ENCODE results near the gene FOXRED2.
"Not testable (repeated sequence)": the region's sequence is repeated elsewhere in the genome, so short reads cannot be mapped to it uniquely, and the experiment has no call there.

The FOXRED2 gene

GRCh38 chr22:36452978-36453607, 53.7 kb downstream of the FOXRED2 start:
- H3K4me3 ChIP-seq (ENCODE audit: low read length); H3K36me3 ChIP-seq (ENCODE audit: control insufficient read depth, insufficient read depth, low read length); H3K9ac ChIP-seq (ENCODE audit: low read length); H3K9me3 ChIP-seq (ENCODE audit: control insufficient read depth, low read length); H3K27me3 ChIP-seq (ENCODE audit: control insufficient read depth, insufficient read depth, low read length): not testable (repeated sequence)
- peaks cover 45% of the 10 kb centered on the region for H3K4me1 ChIP-seq (ENCODE audit: control insufficient read depth, insufficient read depth, low read length)

DNA sequence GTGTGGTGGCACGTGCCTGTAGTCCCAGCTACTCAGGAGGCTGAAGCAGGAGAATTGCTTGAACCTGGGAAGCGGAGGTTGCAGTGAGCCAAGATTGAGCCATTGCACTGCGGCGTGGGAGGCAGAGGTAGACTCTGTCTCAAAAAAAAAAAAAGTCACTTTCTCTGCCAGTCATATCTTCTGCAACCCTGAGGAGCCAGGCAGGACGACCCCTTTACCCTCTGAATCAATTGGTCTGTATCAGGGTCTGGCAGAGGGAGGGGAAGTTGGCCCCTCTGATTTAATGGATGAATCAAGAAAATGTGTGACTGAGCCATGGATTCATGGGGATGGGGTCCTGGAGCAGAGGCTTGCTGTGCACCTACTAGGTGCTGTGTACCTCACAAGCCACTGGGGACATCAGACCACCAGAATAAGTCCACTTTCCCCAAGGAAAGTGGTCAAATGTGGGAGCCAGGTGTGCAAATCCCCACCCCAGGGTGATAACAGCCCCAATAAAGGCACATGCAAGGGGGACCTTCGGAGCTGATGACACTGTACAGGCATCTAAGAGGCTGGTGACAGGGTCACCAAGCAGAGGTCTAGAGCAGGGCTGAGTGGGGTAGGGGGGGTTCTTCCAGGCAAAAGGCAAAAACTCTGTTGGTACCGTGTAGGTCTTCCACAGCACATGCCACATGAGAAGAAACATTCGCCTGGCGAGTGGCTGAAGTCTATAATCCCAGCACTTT, 54.4 kb downstream of the FOXRED2 start:
- peak overlapping the region; percentile 60 for H3K9ac ChIP-seq (ENCODE audit: low read length)
- peaks cover 40% of the 10 kb centered on the region for H3K4me1 ChIP-seq (ENCODE audit: control insufficient read depth, insufficient read depth, low read length)
- no peak overlapping the region for H3K4me3 ChIP-seq (ENCODE audit: low read length)

DNA sequence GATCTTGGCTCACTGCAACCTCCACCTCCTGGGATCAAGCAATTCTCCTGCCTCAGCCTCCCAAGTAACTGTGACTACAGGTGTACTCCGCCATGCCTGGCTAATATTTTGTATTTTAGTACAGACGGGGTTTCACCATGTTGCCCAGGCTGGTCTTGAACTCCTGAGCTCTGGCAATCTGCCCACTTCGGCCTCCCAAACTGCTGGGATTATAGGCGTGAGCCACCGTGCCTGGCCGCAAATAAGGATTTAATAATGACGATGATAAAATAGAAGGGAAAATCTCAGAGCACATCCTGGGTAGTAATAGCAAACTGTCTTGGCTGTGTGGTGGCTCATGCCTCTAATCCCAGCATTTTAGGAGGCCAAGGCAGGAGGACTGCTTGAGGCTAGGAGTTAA, 55.9 kb downstream of the FOXRED2 start:
- Histone ChIP-seq H3K9ac (ENCODE audit: low read length) (peak overlapping the region; percentile 41), H3K4me1 (ENCODE audit: control insufficient read depth, insufficient read depth, low read length) (peaks cover 40% of the 10 kb centered on the region)
- not testable (repeated sequence) for H3K4me3 ChIP-seq (ENCODE audit: low read length); H3K27me3 ChIP-seq (ENCODE audit: control insufficient read depth, insufficient read depth, low read length); H3K36me3 ChIP-seq (ENCODE audit: control insufficient read depth, insufficient read depth, low read length); H3K9me3 ChIP-seq (ENCODE audit: control insufficient read depth, low read length)

More for the DNA sequence above, 54.4 kb downstream of the FOXRED2 start:
- Histone ChIP-seq H3K36me3 (ENCODE audit: control insufficient read depth, insufficient read depth, low read length) (no peaks in the 10 kb centered on the region), H3K9me3 (ENCODE audit: control insufficient read depth, low read length) (no peaks in the 10 kb centered on the region), H3K27me3 (ENCODE audit: control insufficient read depth, insufficient read depth, low read length) (no peaks in the 10 kb centered on the region)

DNA sequence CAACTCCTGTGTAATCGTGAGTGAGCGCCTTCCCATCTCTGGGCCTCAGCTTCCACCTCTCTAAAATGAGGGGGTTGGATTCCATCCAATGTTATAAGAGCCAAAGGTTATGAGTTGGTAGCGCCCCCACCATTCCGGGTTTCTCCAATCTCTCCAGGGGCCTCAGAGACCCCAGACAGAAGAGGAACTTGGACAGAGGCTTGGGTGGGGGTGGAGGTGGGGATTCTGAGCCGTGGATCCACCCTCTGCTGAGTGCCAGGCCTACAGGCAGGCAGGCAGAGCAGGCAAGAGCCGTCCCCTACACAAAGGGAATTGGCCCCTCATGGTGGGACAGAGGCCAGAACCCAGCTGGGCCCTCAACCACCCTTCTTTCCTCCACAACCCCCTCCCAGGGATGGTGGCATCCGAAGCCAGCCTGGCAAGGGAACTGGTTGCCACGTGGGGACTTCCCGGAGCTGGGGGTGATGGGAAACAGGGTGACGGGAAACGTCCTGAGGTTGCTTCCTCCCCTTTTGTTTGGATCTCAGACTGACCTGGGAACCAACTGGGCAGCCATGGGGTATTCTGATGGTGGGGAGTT, 57.2 kb downstream of the FOXRED2 start:
- no peaks in the 10 kb centered on the region for H3K9me3 ChIP-seq (ENCODE audit: control insufficient read depth, low read length)
- H3K36me3 ChIP-seq (ENCODE audit: control insufficient read depth, insufficient read depth, low read length) = no peaks in the 10 kb centered on the region
- H3K4me3 ChIP-seq (ENCODE audit: low read length) = no peak overlapping the region
- peaks cover 32% of the 10 kb centered on the region for H3K4me1 ChIP-seq (ENCODE audit: control insufficient read depth, insufficient read depth, low read length)
- H3K27me3 ChIP-seq (ENCODE audit: control insufficient read depth, insufficient read depth, low read length) = no peaks in the 10 kb centered on the region
- no peak overlapping the region for H3K9ac ChIP-seq (ENCODE audit: low read length)

DNA sequence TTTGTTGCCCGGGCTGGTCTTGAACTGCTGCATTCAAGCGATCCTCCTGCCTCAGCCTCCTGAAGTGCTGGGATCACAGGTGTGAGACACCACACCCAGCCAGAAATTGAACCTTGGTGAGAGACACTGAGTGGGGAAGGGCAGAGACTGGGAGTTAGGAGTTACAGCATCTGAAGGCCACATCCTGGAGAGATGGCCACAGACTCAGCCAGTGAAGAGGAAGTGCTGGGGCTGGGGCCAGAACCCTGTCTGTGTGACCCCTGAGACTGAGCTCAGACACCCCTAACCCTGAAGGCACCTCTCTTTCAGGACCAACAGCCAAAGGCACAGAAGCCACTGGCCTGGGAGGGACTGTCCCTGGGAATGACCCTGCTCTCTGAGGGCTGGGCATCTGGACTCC, 59.2 kb downstream of the FOXRED2 start:
- Histone ChIP-seq H3K27me3 (ENCODE audit: control insufficient read depth, insufficient read depth, low read length) (no peaks in the 10 kb centered on the region), H3K4me3 (ENCODE audit: low read length) (no peak overlapping the region), H3K4me1 (ENCODE audit: control insufficient read depth, insufficient read depth, low read length) (peaks cover 21% of the 10 kb centered on the region), H3K36me3 (ENCODE audit: control insufficient read depth, insufficient read depth, low read length) (no peaks in the 10 kb centered on the region), H3K9me3 (ENCODE audit: control insufficient read depth, low read length) (no peaks in the 10 kb centered on the region), H3K9ac (ENCODE audit: low read length) (no peak overlapping the region)

DNA sequence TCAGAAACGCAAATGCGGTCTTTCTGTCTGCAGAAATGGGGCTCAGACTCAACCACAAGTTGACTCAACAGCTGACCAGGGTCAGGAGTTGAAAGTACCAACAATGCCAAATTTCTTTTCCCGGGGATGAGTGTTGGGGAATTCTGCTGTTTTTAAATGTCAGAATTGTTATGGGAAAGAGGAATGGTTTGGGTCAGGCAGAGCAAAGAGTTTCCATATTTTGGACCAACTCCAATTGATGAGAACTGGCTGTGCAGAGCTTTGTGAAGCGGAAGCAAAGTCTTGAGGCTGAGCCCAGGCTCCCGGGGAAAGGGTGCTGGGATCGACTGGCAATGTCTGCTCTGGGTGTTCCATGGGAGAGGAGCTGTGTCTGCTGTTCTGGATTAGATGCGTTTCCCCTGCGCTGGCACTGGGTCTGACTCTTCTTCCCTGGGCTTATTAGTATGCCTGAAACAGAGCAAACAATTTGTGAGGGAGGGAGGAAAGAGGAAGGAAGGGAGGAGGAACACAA, 61.6 kb downstream of the FOXRED2 start:
- H3K9me3 ChIP-seq (ENCODE audit: control insufficient read depth, low read length) = no peaks in the 10 kb centered on the region
- H3K4me1 ChIP-seq (ENCODE audit: control insufficient read depth, insufficient read depth, low read length) = peaks cover 8% of the 10 kb centered on the region
- H3K9ac ChIP-seq (ENCODE audit: low read length) = no peak overlapping the region
- H3K4me3 ChIP-seq (ENCODE audit: low read length) = no peak overlapping the region
- H3K27me3 ChIP-seq (ENCODE audit: control insufficient read depth, insufficient read depth, low read length) = no peaks in the 10 kb centered on the region
- no peaks in the 10 kb centered on the region for H3K36me3 ChIP-seq (ENCODE audit: control insufficient read depth, insufficient read depth, low read length)

GRCh38 chr22:36443198-36443770, 63.6 kb downstream of the FOXRED2 start:
- H3K27me3 ChIP-seq (ENCODE audit: control insufficient read depth, insufficient read depth, low read length) = no peaks in the 10 kb centered on the region
- H3K4me3 ChIP-seq (ENCODE audit: low read length) = no peak overlapping the region
- H3K4me1 ChIP-seq (ENCODE audit: control insufficient read depth, insufficient read depth, low read length) = peaks cover 8% of the 10 kb centered on the region
- no peaks in the 10 kb centered on the region for H3K9me3 ChIP-seq (ENCODE audit: control insufficient read depth, low read length)
- H3K9ac ChIP-seq (ENCODE audit: low read length) = no peak overlapping the region
- no peaks in the 10 kb centered on the region for H3K36me3 ChIP-seq (ENCODE audit: control insufficient read depth, insufficient read depth, low read length)

- H3K27me3 ChIP-seq (ENCODE audit: control insufficient read depth, insufficient read depth, low read length) = no peaks in the 10 kb centered on the region
- H3K4me3 ChIP-seq (ENCODE audit: low read length) = no peak overlapping the region
- peaks cover 8% of the 10 kb centered on the region for H3K4me1 ChIP-seq (ENCODE audit: control insufficient read depth, insufficient read depth, low read length)
- no peak overlapping the region for H3K9ac ChIP-seq (ENCODE audit: low read length)
- no peaks in the 10 kb centered on the region for H3K36me3 ChIP-seq (ENCODE audit: control insufficient read depth, insufficient read depth, low read length)
- H3K9me3 ChIP-seq (ENCODE audit: control insufficient read depth, low read length) = no peaks in the 10 kb centered on the region
Observed at GRCh38 chr22:36442506-36443197, 64.2 kb downstream of the FOXRED2 start.

DNA sequence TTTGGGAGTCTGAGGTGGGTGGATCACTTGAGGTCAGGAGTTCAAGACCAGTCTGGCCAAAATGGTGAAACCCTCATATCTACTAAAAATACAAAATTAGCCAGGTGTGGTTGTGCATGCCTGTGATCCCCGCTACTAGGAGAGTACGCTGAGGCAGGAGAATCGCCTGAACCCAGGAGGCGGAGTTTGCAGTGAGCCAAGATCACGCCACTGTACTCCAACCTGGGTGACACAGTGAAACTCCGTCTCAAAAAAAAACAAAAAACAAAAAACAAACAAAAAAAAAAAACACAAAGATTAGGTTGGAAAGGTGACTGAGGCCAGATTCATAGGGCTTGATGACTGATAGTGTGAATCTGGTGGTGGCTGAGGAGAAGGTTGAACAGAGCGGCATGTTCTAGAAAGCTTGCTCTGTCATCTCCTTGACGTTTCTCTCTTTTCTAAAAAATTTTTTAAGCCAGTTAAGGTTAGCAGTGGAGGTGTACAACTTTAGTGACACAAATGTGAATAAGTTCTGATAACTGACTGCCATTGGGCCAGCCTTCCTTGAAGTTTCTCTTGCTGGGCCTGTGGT, 66.3 kb downstream of the FOXRED2 start:
- no peaks in the 10 kb centered on the region for H3K36me3 ChIP-seq (ENCODE audit: control insufficient read depth, insufficient read depth, low read length)
- peaks cover 21% of the 10 kb centered on the region for H3K4me1 ChIP-seq (ENCODE audit: control insufficient read depth, insufficient read depth, low read length)
- no peaks in the 10 kb centered on the region for H3K27me3 ChIP-seq (ENCODE audit: control insufficient read depth, insufficient read depth, low read length)
- no peaks in the 10 kb centered on the region for H3K9me3 ChIP-seq (ENCODE audit: control insufficient read depth, low read length)
- H3K4me3 ChIP-seq (ENCODE audit: low read length) = no peak overlapping the region
- H3K9ac ChIP-seq (ENCODE audit: low read length) = no peak overlapping the region

- Histone ChIP-seq H3K9me3 (ENCODE audit: control insufficient read depth, low read length) (no peaks in the 10 kb centered on the region), H3K4me3 (ENCODE audit: low read length) (no peak overlapping the region), H3K9ac (ENCODE audit: low read length) (no peak overlapping the region), H3K36me3 (ENCODE audit: control insufficient read depth, insufficient read depth, low read length) (no peaks in the 10 kb centered on the region), H3K4me1 (ENCODE audit: control insufficient read depth, insufficient read depth, low read length) (peaks cover 29% of the 10 kb centered on the region), H3K27me3 (ENCODE audit: control insufficient read depth, insufficient read depth, low read length) (no peaks in the 10 kb centered on the region)
Observed at GRCh38 chr22:36439481-36440271, 67.2 kb downstream of the FOXRED2 start.

Measured in mucosa of stomach (tissue), 1 donor.